Activated T-helper 9 cell treated with anti-CD3 and anti-CD28 coated beads, Interleukin-2, amount 50 U/mL, for 16 hours (primary cell): ENCODE results near the gene ZCWPW1.
"Not testable (repeated sequence)": the region's sequence is repeated elsewhere in the genome, so short reads cannot be mapped to it uniquely, and the experiment has no call there.

Source experiments
- DNase-seq: peaks from one replicate; pipeline ENCODE4 v3.0.0-alpha.2; 2020; ENCODE audit warnings: low read depth

The ZCWPW1 gene

DNA sequence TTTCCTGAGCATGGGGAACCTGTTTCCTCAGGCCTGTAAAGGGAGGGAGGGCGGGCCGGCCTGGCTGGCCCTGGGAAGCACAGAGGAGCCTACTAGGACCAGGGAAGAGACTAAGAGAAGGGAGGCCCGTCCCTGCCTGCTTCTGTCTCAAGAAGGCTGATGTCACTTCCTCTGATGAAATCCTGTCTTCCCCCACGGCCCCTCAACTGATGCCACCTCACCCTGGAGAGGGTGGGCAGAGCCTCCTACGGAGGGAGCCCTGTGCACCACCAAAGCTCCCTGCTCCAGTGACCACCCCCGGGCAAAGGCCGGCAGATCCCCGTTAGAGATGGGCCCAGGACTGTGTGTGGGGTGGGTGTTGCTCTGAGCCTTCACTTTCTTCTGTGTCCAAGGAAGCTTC is 56.2 kb downstream of the ZCWPW1 start:
- DNase-seq: no peak

DNA sequence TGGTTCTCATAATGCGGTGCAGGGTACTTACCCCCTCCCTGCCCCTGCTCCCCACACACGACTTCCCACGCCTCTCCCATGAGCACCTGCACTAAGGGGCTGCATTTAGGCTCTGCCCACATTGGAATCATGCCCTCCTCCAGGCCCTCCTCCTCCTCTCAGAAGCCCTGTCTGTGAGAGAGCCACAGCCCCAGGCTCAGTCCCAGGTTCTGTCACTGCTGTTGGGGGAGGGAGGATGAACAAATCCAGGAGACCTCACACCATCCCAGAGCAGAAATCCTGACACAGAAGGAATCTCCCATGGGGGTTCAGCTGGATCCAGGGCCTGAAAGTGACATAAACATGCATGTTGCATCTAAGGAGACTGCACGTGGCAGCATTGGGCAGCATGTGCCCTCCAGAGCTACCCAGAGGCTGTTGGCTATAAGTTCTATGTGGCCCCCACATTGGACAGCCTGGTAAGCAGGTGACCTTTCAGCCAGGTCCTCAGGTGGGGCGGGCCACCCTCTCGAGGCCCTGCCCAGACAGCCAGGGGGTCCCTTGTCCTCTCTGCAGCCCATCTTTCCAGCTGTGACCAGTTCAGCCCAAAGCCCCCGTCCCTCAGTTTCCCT is 56.8 kb downstream of the ZCWPW1 start:
- DNase-seq: no peak

DNA sequence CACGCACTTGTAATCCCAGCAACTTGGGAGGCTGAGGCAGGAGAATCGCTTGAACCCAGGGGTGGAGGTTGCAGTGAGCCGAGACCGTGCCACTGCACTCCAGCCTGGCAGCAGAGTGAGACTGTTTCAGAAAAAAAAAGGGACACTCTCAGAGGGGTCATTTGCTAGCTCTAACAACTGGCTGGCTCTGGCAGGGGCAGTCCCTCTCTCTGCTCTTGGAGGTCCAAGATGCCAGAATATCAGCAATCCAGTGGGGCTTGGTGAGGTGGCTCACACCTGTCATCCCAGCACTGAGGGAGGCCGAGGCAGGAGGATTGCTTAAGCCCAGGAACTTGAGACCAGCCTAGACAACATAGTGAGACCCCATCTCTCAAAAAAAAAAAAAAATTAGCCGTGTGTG is 57.8 kb downstream of the ZCWPW1 start:
- DNase-seq: no peak

DNA sequence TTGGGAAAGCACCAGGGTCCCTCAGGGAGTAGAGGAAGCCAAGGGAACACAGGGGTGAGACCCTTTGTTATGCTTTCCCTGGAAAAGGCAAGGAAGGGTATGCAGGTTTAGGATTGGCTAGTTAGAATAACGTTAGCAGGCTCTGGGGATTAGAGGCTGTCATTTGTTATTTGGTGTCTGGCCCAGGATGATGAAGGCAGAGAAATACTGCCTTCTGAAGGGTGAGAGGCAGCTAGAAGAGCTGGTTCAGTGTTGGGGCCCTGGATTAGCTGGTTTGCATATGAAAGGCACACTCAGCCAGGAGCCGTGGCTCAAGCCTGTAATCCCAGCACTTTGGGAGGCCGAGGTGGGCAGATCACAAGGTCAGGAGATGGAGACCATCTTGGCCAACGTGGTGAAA is 58.2 kb downstream of the ZCWPW1 start:
- DNase-seq: no peak

DNA sequence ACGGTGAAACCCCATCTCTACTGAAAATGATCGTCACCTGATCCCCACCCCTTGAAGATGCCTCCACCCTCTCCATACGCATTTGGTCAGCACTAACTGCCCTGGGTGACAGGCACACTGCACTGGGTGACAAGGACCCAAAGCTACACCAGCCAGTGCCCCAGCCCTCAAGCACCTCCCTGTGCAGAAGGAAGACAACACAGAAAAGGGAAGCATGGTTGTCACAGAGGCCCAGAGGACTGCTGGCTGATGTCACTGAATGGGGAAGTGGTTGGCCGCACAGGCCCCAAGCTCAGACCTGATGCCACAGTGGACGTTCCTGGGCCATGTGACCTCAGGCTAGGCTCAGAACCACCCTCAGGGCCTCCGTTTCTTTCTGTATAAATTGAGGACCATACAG is 59.4 kb downstream of the ZCWPW1 start:
- DNase-seq: no peak

DNA sequence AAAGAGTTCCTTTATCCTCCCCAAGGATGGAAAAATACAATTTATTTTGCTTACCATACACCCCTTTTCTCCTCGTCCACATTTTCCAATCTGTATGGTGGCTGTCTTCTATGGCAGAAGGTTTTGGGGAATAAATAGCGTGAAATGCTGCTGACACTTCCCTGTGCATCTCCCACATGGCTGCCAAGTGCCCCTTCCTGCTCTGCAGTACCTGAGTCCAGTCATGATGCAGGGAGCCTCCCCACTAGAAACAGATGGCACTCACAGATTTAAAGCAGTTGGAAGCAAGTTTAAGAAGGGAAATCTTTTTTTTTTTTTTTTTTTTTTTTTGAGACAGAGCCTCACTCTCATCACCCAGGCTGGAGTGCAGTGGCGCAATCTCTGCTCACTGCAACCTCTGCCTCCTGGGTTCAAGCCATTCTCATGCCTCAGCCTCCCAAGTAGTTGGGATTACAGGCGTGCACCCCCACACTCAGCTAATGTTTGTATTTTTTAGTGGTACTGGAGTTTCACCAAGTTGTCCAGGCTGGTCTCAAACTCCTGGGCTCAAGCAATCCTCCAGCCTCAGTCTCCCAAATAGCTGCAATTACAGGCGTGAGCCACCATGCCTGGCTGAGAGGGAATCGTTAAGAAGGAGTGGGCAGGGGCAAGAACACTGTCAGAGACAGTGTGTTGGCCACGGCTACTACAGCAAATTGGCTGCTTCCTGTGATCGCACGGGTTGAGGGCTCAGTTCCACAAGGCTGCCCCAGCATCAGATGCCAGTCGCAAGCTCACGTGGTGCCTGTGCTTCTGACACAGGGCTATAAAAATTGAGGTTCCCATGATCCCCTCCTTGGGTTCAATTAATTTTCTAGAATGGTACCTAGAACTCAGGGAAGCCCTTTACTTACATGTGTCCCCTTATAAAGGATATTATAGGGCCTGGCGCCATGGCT is 60.6 kb downstream of the ZCWPW1 start:
- no peak for DNase-seq

DNA sequence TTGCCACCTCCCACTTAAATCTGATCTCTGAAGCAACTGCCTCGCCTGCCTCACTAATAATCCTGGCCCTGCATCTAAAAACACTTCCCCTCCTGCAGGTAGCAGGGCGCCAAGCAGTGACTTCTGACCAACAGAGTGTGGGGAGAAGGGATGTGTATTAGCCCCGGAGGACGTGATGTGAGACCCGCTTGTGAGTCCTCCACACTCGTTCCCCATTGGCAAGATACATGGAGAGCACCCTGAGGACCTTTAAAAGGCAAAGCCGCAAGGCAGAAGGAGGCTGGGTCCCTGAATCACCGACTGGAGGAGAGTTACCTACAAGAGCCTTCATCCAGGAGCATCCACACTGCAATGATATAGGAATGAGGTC is 61.3 kb downstream of the ZCWPW1 start:
- DNase-seq: no peak

DNA sequence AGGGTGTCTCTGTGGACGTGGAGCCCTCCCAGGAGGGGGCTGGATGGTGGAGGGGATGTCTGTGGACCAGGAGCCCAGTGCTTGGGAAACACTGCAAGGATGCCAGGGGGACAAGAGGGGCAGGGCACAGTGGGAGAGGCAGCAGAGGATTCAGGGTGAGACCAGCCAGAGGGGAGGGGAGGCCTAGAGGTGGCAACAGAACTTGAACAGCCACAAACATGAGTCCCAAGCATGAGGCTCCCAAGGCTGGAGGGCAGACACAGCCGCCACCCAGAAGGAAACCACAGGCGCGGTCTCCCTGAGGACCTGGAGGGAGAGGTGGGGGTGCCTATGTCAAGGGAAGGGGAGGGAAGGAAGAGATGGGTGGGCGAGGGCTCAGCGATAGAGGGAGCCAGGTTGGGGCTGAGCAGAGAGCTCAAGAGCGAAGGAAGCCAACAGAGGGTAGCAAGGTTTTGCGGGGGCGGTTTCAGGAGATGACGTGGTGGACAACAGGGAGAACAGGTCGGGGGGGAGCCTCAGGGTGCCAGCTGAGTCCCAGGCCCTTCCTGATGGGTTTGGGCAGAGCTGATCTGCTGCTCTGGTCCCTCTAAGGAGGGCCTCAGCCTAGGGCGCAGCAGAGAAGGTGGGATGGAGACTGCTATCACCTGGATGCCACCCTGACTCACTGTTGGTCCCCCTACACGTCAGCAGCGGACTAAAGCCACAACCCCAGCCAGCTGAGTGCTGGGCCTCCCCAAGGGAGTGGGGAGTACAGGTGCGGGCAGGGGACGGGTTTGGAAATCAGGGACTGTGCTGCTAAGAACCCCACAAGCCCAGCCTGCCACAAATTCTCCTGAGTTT is 61.9 kb downstream of the ZCWPW1 start:
- DNase-seq: no peak

DNA sequence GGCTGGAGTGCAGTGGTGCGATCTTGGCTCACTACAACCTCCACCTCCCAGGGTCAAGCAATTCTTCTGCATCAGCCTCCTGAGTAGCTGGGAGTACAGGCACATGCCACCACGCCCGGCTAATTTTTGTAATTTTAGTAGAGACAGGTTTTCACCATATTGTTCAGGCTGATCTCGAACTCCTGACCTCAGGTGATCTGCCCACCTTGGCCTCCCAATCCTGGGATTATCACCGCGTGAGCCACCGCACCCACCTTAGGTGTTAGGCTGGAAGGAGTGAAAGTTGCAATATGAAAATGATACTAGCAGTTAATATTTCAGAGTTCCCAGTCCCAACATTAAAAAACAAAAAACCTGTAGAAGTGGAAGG is 62.5 kb downstream of the ZCWPW1 start:
- not testable (repeated sequence) for DNase-seq

DNA sequence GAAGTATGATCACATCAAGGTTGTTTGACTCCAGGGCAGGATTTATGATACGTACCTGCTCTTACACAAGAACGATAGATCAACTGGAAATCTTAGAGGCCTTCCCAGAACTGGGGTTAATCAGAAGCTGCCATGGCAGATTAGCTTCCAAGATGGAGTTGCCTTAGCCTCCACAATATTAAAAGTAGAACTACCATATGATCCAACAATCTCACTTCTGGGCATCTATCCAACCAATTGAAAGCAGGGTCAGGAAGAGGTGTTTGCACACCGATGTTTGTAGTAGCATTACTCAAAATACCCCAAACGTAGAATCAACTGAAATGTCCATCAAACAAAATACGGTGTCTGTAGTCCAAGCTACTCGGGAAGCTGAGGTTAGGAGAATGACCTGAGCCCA is 64.0 kb downstream of the ZCWPW1 start:
- no peak for DNase-seq

DNA sequence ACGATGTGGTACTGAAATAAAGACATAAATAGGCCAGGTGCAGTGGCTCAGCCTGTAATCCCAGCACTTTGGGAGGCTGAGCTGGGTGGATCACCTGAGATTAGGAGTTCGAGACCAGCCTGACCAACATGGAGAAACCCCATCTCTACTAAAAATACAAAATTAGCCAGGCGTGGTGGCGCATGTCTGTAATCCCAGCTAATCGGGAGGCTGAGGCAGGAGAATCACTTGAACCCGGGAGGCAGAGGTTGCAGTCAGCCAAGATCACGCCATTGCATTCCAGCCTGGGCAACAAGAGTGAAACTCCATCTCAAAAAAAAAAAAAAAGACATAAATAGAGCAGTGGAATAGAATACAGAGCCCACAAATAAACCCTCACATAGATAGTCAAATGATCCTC is 64.7 kb downstream of the ZCWPW1 start:
- DNase-seq: not testable (repeated sequence)

DNA sequence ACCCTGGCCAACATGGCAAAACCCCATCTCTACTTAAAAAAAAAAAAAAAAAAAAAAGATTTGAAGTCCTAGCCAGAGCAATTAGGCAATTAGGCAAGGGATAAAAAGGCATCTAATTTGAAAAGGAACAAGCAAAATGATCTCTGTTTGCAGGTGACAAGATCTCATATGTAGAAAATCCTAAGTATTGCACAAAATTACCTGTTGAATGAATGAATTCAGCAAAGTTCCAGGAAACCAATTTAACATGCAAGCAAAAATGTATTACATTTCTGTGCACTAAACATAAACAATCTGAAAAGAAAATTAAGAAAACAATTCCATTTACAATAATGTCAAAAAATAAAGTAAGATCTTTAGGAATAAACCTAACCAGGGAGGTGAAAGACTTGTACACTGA is 65.4 kb downstream of the ZCWPW1 start:
- DNase-seq: no peak

DNA sequence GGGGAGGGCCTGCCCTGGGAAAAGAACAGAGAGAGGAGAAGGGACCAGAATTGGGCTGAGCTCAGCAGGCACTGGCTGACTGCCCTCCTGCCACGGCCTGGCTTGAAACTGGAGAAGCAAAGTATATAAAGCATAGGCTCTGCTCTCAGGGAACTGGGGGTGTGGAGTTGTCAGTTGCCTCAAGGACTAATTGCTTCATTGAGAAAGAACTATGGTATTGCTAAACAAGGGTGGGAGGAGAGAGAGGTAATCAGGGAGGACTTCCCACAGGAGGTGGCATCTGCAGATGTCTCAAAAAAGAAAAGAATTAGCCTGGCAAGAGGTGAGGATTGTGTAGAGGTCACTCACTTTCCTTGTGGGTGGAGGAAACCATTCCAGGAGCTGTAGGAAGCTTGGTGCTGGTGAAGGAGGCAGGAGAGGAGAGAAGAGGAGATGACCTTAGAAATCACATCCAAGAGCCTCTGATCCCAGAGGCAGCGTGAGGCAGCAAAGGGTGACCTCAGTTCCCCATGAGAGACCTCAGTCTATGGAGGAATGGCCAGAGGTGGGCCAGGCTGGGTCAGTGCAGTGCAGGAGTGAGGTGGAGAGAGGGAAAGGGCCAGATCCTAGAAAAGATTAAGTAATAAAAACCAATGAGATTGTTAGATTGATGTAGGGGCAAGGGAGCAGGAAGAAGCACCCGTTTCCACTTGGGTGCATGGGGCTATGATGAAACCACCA is 68.2 kb downstream of the ZCWPW1 start:
- no peak for DNase-seq

DNA sequence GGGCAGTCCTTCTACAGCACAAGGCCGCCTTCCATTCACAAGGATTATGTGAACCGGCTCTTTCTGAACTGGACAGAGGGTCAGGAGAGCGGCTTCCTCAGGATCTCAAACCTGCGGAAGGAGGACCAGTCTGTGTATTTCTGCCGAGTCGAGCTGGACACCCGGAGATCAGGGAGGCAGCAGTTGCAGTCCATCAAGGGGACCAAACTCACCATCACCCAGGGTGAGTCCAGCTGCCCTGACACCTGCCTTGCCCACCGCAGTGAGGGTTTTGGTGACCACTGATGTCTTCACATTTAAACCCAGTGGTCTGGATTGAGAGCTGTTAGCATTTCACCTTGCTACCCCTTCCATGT is 69.7 kb downstream of the ZCWPW1 start:
- DNase-seq: no peak

DNA sequence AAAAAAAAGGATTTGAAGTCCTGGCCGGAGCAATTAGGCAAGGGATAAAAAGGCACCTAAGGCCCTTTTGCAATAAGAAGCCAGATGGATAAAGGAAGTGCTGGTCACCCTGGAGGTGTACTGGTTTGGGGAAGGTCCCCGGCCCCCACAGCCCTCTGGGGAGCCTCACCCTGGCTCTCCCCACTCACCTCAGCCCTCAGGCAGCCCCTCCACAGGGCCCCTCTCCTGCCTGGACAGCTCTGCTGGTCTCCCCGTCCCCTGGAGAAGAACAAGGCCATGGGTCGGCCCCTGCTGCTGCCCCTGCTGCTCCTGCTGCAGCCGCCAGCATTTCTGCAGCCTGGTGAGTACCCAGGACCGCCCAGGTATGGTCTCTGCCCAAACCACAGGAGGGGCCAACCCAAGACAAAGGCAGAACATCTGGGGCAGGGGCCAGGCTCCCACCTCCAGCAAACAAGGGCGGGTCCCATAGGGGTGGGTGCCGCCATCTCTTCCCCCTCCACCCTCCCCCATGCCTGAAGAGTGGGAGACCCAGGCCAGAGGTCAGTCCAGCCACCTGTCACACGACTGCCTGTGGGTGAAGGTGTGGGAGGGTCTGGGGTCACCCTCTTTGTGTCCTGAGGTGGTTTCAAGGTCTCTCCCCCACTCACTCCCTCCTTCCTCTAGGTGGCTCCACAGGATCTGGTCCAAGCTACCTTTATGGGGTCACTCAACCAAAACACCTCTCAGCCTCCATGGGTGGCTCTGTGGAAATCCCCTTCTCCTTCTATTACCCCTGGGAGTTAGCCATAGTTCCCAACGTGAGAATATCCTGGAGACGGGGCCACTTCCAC is 70.3 kb downstream of the ZCWPW1 start, which contains the start of gene PILRB:
Gene PILRB, plus strand, starts transcription at position 91 of the 830 bp plus-strand sequence. Its CDS starts 186 bp downstream, at position 277.
- DNase-seq: no peak

DNA sequence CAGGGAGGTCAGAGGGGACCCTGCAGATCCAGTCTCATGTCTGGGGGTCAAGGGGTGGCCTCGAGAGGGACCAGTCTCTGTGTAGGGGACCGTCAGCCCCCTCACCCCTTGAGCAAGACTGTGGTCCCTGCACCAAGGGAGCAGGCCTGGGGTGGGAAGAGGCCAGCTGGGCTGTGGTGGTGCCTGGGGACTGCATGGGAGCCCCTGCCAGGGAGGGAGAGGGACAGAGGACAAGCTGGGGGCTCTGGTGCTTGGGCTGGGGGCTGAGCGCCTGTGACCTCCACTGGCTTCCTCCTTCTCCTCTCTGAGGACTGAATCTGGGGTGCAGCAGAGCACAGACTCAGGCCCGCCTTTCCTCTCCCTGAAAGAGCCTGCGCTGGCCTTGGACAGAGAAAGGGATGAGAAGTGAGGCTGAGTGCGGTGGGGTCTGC is 71.4 kb downstream of the ZCWPW1 start:
- no peak for DNase-seq

DNA sequence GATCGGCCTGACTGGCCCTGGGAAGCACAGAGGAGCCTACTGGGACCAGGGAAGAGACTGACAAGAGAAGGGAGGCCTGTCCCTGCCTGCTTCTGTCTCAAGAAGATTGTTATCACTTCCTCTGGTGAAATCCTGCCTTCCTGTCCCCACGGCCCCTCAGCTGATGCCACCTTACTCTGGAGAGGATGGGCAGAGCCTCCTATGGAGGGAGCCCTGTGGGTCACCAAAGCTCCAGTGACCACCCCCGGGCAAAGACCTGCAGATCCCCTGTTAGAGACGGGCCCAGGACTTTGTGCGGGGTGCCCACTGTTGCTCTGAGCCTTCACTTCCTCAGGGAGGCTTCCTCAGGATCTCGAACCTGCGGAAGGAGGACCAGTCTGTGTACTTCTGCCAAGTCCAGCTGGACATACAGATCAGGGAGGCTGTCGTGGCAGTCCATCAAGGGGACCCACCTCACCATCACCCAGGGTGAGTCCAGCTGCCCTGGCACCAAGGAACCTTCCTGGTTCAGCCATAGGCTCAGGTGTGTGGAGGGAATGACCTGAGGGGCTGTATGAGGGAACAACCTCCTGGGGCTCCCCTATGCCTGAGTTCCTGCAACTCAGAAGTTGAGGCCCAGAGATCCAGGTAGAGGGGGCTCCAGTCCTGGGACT is 72.0 kb downstream of the ZCWPW1 start:
- no peak for DNase-seq

DNA sequence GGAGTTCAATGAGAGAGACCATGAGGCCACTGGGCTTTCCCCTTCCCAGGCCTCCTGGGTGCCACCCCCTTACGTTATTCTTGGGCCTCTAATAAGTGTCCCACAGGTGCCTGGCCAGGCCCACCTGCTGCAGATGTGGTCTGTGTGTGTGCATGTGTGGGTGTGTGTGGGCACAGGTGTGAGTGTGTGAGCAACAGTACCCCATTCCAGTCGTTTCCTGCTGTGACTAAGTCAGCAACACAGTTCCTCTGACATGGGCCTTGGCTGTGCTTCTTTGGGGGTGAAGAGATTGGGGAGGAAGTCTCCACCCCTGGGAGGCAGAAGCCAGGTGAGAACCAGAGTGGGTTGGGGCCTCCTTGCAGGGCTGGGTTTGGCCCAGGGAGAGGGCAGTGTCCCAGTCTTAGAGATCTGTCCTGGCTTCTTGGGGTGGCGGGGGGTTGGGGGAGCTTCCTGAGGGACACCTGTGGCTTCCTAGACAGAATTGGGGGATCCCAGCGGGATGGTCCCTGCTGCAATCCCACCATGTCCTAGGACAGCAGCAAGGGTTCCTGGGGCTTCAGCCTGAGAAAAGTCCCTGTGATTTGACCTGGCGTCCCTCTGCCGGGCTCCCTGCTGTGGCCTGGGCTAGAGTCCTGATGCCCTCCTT is 74.7 kb downstream of the ZCWPW1 start:
- DNase-seq: peak; percentile 23

DNA sequence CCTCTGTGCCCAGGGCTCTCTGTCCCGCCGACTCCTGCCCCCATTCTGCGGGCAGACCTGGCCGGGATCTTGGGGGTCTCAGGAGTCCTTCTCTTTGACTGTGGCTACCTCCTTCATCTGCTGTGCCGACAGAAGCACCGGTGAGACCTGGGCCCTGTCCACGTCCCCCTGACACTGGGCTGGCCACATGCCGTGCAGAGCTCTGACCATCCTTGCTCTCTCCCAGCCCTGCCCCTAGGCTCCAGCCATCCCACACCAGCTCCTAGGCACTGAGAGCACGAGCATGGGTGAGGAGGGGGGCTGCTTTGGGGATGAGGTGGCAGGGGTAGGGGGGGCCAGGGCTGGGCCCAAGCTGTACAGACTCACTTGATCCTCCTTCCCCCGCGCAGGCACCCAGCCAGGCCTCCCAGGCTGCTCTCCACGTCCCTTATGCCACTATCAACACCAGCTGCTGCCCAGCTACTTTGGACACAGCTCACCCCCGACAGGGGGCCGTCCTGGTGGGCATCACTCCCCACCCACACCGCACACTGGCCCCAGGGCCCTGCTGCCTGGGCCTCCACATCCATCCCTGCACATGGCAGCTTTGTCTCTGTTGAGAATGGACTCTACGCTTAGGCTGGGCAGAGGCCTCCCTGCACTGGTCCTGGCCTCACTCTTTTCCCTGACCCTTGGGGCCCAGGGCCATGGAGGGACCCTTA is 75.4 kb downstream of the ZCWPW1 start:
- no peak for DNase-seq
